ENCODE data around the gene EPHB6.

EPHB6 gene

DNA sequence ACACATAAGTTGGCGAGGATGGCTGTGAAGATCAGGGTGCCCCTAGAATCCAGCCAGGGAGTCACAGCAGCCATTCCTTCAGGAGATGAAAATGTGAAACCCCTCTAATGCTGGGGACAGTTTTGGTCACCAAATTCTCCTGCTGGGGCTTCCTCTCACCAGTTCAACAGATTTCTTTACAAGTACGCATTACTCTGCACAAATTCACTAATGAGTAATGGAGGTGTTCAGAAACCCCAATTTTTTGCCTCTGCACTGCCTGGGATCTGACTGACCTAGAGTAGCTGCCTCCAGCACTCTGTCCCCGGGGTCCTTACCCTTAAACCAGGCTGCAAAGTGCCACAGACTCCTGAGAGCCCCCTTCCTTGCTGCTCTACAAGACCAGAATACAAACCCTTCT, 62.6 kb downstream of the EPHB6 start:
- Histone ChIP-seq H3K9me3 (ENCODE audit: control insufficient read depth in 1 of 2, low read length in 2 of 2) (no peaks in the 10 kb centered on the region), H3K27me3 (ENCODE audit: control insufficient read depth in 1 of 2, insufficient read depth in 2 of 2, low read length in 2 of 2) (no peaks in the 10 kb centered on the region), H3K36me3 (ENCODE audit: control insufficient read depth in 1 of 2, insufficient read depth in 2 of 2, low read length in 2 of 2) (no peaks in the 10 kb centered on the region), H3K4me3 (ENCODE audit: low read depth in 1 of 2, low read length in 2 of 2) (no peak overlapping the region), H3K27ac (ENCODE audit: low read depth, low read length) (no peak overlapping the region), H3K4me1 (ENCODE audit: control insufficient read depth in 1 of 2, insufficient read depth in 2 of 2, low read length in 2 of 2) (peaks cover 0 to 16% of the 10 kb centered on the region in 2 donors), H3K9ac (ENCODE audit: low read depth in 1 of 2, low read length in 2 of 2) (no peak overlapping the region)

DNA sequence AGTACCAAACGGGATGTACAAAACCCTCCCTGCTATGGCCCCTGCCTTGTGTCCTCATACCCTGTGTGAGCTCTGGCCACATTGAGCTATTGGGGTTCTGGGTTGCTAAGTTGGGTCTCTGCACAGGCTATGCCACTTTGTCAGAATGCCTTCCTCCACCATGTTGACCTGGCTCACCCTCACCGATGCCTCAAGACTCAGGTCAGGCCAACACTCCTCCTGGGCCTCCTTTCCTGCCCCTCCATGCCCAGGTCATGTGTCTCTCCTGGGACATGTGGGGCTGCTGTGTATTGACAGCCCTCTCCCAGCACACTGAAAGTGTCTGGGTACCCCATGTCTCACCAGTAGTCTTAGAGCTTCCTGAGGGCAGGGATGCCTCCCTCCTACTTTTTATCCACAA, 64.0 kb downstream of the EPHB6 start:
- no peak overlapping the region for H3K4me3 ChIP-seq (ENCODE audit: low read depth in 1 of 2, low read length in 2 of 2)
- H3K27me3 ChIP-seq (ENCODE audit: control insufficient read depth in 1 of 2, insufficient read depth in 2 of 2, low read length in 2 of 2), result no peaks in the 10 kb centered on the region
- peaks cover 5 to 14% of the 10 kb centered on the region in 2 donors for H3K4me1 ChIP-seq (ENCODE audit: control insufficient read depth in 1 of 2, insufficient read depth in 2 of 2, low read length in 2 of 2)
- no peak overlapping the region for H3K27ac ChIP-seq (ENCODE audit: low read depth, low read length)
- H3K9me3 ChIP-seq (ENCODE audit: control insufficient read depth in 1 of 2, low read length in 2 of 2), result no peaks in the 10 kb centered on the region
- no peak overlapping the region for H3K9ac ChIP-seq (ENCODE audit: low read depth in 1 of 2, low read length in 2 of 2)
- H3K36me3 ChIP-seq (ENCODE audit: control insufficient read depth in 1 of 2, insufficient read depth in 2 of 2, low read length in 2 of 2), result no peaks in the 10 kb centered on the region

DNA sequence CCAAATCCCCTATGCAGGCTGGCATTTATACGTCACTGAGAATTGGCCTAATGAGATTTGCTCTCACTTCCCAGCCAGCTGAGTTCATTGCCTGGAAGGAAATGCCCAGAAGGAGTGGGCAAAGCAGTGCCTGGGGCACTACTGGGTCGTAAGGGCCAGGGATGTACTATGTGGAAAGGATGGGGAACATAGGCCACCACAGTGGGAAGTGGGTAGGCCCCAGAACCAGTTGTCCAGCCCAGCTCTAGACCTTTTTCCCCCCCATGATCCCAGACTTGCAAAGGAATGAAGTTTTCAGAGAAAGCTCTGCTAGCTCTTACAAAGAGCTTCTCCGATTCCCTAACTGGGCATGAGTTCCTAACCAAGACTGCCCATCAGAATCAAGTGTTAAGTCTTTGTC, 64.8 kb downstream of the EPHB6 start:
- no peaks in the 10 kb centered on the region for H3K27me3 ChIP-seq (ENCODE audit: control insufficient read depth in 1 of 2, insufficient read depth in 2 of 2, low read length in 2 of 2)
- H3K9ac ChIP-seq (ENCODE audit: low read depth in 1 of 2, low read length in 2 of 2), result no peak overlapping the region
- no peaks in the 10 kb centered on the region for H3K36me3 ChIP-seq (ENCODE audit: control insufficient read depth in 1 of 2, insufficient read depth in 2 of 2, low read length in 2 of 2)
- peaks cover 6 to 8% of the 10 kb centered on the region in 2 donors for H3K4me1 ChIP-seq (ENCODE audit: control insufficient read depth in 1 of 2, insufficient read depth in 2 of 2, low read length in 2 of 2)
- no peak overlapping the region for H3K27ac ChIP-seq (ENCODE audit: low read depth, low read length)
- H3K9me3 ChIP-seq (ENCODE audit: control insufficient read depth in 1 of 2, low read length in 2 of 2), result no peaks in the 10 kb centered on the region
- H3K4me3 ChIP-seq (ENCODE audit: low read depth in 1 of 2, low read length in 2 of 2), result no peak overlapping the region

Data from duodenal mucosa (tissue), 2 donors.